Measurements from ENCODE around the gene C5orf34.
A peak's percentile ranks its signal among the peaks of the same experiment; 100 is the strongest.
"Not testable (repeated sequence)": the region's sequence is repeated elsewhere in the genome, so short reads cannot be mapped to it uniquely, and the experiment has no call there.

The C5orf34 gene

DNA sequence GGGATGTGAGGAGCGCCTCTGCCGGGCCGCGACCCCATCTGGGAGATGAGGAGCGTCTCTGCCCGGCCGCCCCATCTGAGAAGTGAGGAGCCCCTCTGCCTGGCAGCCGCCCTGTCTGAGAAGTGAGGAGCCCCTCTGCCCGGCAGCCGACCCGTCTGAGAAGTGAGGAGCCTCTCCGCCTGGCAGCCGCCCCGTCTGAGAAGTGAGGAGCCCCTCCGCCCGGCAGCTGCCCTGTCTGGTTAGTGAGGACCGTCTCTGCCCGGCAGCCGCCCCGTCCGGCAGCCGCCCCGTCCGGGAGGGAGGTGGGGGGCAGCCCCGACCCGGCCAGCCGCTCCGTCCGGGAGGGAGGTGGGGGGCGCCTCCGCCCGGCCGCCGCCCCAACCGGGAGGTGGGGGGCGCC, 3.9 kb downstream of the C5orf34 start:
- DNase-seq = not testable (repeated sequence)

DNA sequence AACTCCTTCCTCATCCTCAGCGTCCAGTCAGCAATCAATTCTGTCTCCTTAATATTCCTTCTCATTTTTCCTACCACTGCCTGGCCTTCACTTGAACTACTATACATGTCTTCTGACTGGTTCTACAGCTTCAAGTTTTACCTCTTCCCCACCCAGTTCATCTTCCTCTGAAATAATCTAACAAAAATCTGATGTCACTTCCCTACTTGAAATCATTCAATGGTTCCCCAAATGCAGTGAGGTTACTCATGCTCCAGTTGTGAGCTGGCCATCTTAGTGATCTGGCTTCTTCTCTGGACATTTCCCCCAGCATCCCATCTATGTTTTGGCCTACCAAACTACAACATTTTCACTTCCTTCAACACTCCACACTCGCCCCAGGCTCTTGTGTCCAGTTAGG, 16.4 kb downstream of the C5orf34 start:
- no peak for DNase-seq

DNA sequence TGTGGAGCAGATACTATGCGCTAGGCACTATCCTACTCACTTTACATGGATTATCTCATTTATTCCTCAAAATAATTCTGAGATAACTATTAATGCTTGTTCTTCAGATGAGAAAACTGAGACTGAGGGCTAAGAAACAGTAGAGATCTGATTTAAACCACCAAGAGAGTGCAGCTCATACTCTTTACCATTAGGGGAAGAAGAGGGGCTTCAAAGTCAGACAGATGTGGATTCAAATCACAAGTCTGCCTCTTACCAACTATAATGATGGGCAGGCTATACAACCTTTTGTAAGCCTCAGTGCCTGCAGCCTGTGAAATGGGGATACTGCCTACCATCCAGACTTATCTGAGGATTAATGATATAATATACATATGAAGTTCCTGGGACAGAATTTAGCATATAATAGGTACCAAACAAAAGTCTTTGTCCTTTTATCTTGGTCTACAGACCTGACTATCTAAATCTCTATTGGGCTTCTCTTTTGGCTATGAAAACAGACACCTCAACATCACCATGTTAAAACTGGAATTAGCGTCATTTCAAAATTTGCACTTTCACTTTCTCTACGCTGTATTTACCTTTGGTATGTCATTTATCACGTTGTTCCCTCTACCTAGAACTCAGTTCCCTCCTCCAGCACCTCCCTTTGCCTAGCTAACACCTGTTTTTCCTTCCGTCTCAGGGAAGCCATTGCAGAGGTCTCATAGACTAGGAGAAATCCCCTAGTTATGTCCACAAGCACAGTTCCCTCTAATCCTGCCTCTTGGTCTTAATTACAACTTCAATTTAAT, 17.4 kb downstream of the C5orf34 start:
- DNase-seq = no peak

DNA sequence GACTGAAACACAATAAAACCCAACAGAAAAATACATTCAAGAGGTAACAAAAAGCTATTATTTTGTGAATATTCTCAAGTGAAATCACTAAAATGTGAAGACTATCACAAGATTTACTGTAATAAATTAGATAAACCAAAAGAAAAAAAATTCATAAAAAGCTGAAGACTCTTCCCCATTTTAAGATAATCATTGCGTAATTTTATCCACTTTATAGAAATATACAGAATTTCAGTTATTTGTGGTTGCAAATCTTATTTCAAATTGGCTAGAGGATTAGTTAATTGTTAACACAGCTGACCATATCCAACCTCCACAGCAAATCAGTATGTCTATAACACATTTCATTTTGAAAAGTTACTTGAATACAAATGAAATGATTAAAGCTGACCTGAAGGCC, 23.6 kb downstream of the C5orf34 start:
- DNase-seq = no peak

DNA sequence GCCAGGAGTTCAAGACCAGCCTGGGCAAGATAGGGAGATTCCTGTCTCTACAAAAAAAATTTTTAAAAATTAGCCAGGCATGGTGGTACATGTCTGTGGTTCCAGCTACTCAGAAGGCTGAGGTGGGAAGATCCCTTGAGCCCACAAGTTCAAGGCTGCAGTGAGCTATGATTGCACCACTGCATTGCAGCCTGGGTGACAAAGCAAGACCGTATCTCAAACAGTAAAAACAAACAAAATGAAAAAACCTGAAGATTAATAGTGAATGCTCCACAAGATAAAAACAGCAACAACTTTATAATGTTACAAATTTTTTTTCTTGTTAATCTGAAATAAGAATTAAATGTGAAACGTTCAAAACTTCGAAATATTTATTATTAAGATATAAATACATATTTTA, 28.6 kb downstream of the C5orf34 start:
- no peak for DNase-seq

DNA sequence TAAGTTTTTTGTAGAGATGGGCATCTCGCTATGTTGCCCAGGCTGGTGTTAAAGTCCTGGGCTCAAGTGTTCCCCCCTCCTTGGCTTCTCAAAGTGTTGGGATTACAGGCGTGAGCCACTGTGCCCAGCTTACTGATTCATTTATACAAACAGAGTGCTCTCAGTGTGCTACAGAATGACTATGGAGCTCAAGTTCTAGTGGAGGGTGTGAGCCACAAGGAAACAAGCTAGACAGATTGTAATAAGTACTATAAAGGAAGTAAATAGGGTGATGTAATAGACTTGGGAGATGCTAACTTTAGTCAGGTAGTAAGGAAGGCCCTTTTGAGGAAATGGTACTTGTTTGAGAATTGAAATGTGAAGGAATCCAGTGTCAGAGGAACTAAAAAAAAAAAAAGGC, 29.5 kb downstream of the C5orf34 start:
- no peak for DNase-seq

DNA sequence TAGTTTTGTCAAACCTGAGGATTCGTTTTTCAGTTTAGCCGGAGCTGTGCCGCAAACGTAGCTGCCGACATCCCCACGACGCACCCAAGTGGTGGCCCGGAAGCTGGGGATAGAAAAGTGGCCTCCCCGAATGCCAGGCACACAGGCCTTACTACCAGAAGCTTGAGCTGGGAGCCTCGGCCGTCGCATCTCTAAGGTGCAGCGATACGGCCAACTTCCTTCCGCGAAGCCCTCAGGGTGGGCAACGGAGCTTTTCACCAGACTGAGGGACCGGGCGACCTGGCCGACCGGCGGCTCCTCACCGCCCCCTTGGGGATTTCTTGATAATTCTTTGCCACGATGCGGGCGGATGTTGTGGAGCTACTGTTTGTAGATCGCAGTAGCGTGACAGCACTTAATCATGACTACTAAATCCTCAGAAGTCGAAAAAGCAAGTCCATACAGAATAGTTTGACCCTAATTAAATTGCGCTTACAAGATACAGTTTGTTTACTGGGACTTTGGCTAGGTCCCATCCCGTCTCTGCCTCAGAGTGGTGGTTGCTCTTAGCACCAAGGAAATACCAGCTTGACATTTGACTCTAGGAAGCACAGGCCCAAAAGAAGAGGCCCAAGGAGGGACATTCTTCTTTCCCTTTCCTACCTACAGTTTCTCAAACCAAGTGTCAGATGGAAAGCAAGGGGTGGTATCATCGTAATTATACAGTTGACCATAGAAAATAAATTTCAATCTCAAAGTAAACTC, 30.7 kb downstream of the C5orf34 start:
- DNase-seq = peak; percentile 83

DNA sequence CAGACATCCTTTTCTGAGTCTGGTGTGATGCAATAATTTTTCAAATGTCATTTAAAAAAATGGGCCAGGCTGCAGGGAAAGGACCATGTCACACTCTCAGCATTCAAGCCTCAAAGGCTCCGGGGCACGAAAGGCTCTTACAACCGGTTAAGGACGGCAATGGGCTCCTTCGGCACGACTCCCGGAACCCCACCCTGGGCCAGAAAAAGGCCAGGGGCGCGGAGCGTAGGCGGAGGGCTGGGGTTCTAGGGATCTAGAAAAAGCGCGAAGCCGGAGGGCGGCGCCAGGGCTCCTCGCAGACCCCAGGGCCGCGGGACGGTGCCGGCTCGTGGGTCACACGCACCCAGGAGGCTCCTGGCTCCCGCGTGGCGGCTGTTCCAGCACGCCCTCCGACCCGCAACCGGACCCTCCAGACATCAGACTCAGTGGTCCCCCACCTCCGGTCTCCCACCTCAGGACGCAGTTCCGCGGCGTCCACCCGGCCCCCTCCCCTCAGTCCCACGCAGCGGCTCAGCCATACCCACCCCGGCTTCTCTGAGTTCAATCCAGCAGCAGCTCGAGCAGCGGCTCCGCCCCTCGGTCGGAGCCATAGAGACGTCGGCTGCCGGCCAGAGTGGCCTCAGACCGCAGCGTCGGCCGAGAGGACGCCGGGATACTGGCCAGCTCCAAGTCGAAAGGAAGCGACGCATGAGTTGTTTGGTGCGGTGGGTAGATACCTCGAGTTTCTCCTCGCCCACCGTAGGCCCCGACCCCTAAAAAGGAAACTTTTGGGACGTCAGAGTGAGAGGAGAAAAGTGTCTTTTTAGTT, 31.4 kb downstream of the C5orf34 start, which contains the start of gene TMEM267:
TSS of gene TMEM267 (minus strand) at position 568 of the 808 bp plus-strand sequence. CDS start 29,896 bp downstream, outside the sequence.
- DNase-seq = peak; percentile 93

DNA sequence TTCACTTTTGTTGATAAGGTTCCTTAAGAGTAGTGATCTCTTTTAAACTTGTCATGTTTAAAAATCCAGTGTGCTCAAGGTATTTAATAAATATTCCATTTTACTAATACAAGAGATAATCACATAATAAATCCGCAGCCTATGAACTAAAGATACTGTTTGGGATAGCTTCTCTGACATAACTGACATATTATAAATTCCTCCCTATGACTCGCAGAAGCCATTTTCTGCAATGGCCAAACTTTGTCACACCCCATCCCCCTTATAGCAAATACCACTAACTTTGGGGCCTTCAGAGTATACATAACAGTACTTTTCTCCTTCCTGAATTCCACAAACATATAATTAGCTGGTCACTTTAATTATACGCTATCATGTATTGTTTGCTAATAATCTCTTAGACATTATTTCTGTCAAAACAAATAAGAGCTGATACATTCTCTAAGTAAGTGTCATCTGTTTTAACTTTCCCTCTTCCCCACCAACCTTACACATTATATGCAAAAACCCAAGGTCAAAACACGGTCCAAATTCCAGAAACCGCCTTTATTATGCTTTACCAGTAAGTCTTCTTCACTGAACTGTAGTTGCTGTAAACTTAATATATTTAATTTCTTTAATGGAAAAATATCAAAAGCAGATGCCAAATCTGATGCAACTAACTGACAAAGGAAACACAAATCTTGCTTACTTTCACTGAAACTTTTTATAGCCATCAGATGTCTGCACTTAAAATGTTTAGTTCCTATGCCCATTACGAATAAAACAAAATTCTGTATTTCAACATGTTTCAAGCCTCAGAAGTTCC, 32.3 kb downstream of the C5orf34 start:
- peak; percentile 74 for DNase-seq

DNA sequence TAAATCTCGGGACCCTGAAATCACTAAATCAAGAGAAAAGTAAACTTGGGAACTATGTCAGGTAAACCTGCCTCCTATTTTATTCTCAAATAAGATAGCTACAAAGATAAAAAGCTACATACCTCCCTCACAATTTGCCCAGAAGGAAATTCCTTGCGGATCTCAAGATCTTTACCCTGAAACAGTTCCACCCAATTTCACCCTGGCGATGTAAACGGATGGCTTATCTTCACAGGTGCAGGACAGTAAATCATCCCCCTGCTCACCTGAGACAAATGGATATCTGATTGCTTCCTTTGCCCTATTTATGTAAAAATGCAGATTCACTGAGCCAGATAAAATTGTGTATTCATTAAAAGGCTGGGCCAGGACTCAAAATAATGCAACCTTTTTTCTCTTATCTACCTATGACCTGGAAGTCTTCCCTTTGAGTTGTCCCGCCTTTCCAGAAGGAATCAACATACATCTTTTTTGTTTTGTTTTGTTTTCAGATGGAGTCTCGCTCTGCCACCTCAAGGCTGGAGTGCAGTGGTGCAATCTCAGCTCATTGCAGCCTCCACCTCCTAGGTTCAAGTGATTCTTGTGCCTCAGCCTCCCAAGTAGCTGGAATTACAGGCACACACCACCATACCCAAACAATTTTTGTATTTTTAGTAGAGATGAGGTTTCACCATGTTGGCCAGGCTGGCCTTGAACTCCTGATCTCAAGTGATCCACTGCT, 45.1 kb downstream of the C5orf34 start:
- DNase-seq = no peak

DNA sequence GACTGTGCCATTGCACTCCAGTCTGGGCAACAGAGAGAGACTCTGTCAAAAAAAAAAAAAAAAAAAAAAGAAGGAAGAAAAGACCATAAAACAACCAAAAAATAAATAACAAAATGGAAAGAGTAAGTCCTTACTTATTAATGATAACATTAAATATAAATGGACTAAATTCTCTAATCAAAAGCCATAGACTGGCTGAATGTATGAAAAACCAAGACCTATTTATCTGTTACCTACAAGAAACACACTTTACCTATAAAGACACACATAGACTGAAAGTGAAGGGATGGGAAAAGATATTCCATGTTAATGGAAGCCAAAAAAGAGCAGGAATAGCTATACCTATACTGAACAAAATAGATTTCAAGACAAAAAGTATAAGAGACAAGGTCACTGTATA, 47.8 kb downstream of the C5orf34 start:
- no peak for DNase-seq

DNA sequence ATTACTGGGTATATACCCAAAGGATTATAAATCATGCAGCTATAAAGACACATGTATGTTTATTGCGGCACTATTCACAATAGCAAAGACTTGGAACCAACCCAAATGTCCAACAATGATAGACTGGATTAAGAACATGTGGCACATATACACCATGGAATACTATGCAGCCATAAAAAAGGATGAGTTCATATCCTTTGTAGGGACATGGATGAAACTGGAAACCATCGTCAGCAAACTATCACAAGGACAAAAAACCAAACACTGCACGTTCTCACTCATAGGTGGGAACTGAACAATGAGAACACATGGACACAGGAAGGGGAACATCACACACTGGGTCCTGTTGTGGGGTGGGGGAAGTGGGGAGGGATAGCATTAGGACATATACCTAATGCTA, 49.5 kb downstream of the C5orf34 start:
- not testable (repeated sequence) for DNase-seq

DNA sequence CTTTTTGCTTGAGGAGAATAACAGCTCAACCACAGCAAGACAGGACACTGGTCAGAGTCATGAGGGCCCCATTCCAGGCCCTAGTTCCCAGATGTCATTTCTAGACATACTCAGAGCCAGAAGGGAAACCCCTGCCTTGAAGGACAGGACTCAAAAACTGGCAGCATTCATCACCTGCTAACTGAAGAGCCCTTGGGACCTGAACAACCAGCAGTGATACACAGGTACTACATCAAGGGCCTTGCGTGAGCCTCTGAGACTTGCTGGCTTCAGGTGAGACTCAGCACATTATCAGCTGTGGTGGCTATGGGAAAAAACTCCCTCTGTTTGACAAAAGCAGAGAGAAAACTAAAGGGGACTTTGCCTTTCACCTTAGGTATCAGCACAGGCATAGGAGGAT, 53.9 kb downstream of the C5orf34 start:
- no peak for DNase-seq

DNA sequence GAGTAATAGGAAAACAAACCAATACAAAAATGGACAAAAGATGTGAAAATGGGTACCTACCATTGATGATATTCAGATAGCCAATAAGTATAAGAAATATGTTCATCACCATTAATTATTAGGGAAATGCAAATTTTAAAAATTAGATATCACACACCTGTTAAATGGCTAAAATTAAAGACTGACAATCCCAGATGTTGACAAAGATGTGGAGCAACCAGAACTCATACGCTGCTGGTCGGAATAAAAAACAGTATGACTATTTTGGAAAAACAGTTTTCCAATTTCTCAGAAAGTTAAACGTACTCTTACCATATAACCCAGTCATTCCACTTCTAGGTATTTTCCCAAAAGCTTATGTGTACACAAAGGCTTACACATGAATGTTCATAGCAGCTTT, 58.4 kb downstream of the C5orf34 start:
- DNase-seq = no peak

DNA sequence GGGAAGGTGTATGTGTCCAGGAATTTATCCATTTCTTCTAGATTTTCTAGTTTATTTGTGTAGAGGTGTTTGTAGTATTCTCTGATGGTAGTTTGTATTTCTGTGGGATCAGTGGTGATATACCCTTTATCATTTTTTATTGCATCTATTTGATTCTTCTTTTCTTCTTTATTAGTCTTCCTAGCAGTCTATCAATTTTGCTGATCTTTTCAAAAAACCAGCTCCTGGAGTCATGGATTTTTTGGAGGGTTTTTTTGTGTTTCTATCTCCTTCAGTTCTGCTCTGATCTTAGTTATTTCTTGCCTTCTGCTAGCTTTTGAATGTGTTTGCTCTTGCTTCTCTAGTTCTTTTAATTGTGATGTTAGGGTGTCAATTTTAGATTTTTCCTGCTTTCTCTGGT, 73.4 kb downstream of the C5orf34 start:
- not testable (repeated sequence) for DNase-seq

DNA sequence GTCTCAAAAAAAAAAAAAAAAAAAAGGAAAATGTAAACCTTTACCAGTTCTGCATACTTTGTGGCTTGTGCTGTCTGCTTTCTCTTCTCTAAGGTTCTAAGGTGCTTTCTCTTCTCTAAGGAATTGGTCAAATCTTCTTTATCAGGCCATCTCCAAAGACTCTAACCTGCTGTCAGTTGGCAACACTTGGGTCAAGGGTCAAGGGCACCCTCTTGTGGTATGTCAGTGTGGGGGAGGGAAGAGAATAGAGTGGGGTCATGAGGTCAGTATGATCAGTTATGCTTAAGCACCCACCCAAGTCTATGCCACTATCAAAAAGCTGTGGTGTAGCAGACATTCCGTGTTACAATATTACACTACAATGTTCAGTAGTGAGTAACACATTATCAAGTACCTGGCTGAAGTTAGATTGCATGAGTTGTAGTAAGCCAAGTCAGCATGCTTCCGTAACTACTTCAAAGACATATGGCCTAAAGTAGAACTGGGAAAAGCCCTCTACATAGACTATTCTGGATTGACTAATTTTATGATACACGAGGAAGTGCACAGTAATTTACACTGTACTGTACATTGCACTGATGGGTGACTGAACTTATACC, 77.8 kb downstream of the C5orf34 start:
- no peak for DNase-seq
